Left hindlimb (tissue), 1 donor: ENCODE results near the gene KPTN.
A peak's percentile ranks its signal among the peaks of the same experiment; 100 is the strongest.

ENCODE experiments used
- DNase-seq: peaks from one replicate; pipeline ENCODE4 v3.0.0-alpha.2; 2018

The KPTN gene

GRCh38 chr19:47432091-47432490, 51.9 kb downstream of the KPTN start:
- DNase-seq = no peak

- DNase-seq = no peak
These were observed 53.8 kb downstream of the KPTN start for GRCh38 chr19:47430041-47430802.

- no peak for DNase-seq
These were observed 54.8 kb downstream of the KPTN start for GRCh38 chr19:47429140-47429793.

GRCh38 chr19:47428177-47428894, 55.7 kb downstream of the KPTN start:
- peak; percentile 78 for DNase-seq

GRCh38 chr19:47427241-47428176, 56.5 kb downstream of the KPTN start:
- no peak for DNase-seq
